Measurements from ENCODE around the gene RABGAP1L.
"Not testable (repeated sequence)": the region's sequence is repeated elsewhere in the genome, so short reads cannot be mapped to it uniquely, and the experiment has no call there.

The RABGAP1L gene

GRCh38 chr1:175043824-175044223 is 884.5 kb downstream of the RABGAP1L start:
- POLR2A ChIA-PET = no interaction called here
- H3K27ac ChIP-seq (ENCODE audit: extremely low read depth, low read depth, low read length) = no peak overlapping the region
- no peak overlapping the region for H3K4me3 ChIP-seq (ENCODE audit: low read depth, low read length)
- no peaks in the 10 kb centered on the region for H3K36me3 ChIP-seq (ENCODE audit: control insufficient read depth in 2 of 2, insufficient read depth in 1 of 2, low read length in 2 of 2)
- CTCF ChIA-PET = interaction anchor here (0.6 kb wide), 1 partner anchor 97 kb away, joined by 3 read pairs; no protein-coding TSS in a partner anchor
- H3K9me3 ChIP-seq (ENCODE audit: control insufficient read depth, insufficient read depth, low read depth, low read length) = no peaks in the 10 kb centered on the region
- no peaks in the 10 kb centered on the region for H3K4me1 ChIP-seq (ENCODE audit: control insufficient read depth, insufficient read depth, low read length)
- TF ChIP-seq, protein P1, sequence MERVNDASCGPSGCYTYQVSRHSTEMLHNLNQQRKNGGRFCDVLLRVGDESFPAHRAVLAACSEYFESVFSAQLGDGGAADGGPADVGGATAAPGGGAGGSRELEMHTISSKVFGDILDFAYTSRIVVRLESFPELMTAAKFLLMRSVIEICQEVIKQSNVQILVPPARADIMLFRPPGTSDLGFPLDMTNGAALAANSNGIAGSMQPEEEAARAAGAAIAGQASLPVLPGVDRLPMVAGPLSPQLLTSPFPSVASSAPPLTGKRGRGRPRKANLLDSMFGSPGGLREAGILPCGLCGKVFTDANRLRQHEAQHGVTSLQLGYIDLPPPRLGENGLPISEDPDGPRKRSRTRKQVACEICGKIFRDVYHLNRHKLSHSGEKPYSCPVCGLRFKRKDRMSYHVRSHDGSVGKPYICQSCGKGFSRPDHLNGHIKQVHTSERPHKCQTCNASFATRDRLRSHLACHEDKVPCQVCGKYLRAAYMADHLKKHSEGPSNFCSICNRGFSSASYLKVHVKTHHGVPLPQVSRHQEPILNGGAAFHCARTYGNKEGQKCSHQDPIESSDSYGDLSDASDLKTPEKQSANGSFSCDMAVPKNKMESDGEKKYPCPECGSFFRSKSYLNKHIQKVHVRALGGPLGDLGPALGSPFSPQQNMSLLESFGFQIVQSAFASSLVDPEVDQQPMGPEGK (tag by site-specific recombination; IDR thresholded peaks at IDR 0.05) = no peak
- TF ChIP-seq AEBP2 (tag by site-specific recombination; IDR thresholded peaks at IDR 0.05; ENCODE audit: borderline replicate concordance) = no peak
- no peak for TF ChIP-seq ZNF558 (tag by site-specific recombination; IDR thresholded peaks at IDR 0.05)
- TF ChIP-seq ZNF785 (tag by site-specific recombination; IDR thresholded peaks at IDR 0.05) = no peak
- TF ChIP-seq HOXC10 (CRISPR knock-in tag; IDR thresholded peaks at IDR 0.05) = no peak
- no peak for TF ChIP-seq YY2 (tag by site-specific recombination; IDR thresholded peaks at IDR 0.05)
- TF ChIP-seq ZFP3 (tag by site-specific recombination; IDR thresholded peaks at IDR 0.05; ENCODE audit: low read depth) = no peak
- TF ChIP-seq ZNF549 (tag by site-specific recombination; IDR thresholded peaks at IDR 0.05) = no peak
- TF ChIP-seq ZNF19 (tag by site-specific recombination; IDR thresholded peaks at IDR 0.05; ENCODE audit: low read depth) = no peak
- TF ChIP-seq ZNF416 (tag by site-specific recombination; IDR thresholded peaks at IDR 0.05) = no peak
- TF ChIP-seq ZNF133 (tag by site-specific recombination; IDR thresholded peaks at IDR 0.05) = no peak

DNA sequence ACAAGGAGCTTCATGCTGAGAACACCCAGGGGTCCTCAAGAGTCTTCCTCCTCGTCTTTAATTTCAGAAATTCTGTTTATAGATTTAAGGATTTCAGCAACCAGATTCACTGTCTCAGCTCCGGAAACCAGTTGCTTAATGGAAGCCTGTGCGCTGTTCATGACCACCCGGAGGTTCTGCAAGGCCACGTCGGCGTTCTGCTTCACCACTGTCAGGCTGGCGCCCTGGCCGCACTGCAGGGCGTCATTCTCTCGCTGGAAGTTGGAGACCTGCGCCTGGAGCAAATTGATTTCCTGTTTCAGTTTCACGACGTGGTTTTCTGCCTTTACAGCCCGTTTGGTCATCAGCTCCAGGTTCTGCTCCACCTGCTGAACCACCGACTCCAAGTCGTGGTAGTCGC is 885.3 kb downstream of the RABGAP1L start:
- CTCF ChIA-PET; H3K36me3 ChIP-seq (ENCODE audit: control insufficient read depth in 2 of 2, insufficient read depth in 1 of 2, low read length in 2 of 2); H3K9me3 ChIP-seq (ENCODE audit: control insufficient read depth, insufficient read depth, low read depth, low read length); H3K4me1 ChIP-seq (ENCODE audit: control insufficient read depth, insufficient read depth, low read length); POLR2A ChIA-PET; H3K27ac ChIP-seq (ENCODE audit: extremely low read depth, low read depth, low read length); H3K4me3 ChIP-seq (ENCODE audit: low read depth, low read length): not testable (repeated sequence)

All from HEK293 (cell line).